HEK293T (cell line): Measurements from ENCODE around the gene PRKCA.

ENCODE experiments used
- ARNT ChIP-seq: fragments of 450-650 bp; IDR thresholded peaks from 2 replicates; pipeline ENCODE4 v1.6.1; 2017; ENCODE audit warnings: mild to moderate bottlenecking
- BHLHE40 ChIP-seq: fragments of 450-650 bp; IDR thresholded peaks from 2 replicates; pipeline ENCODE4 v1.6.1; 2016; ENCODE audit warnings: mild to moderate bottlenecking, moderate library complexity, borderline replicate concordance
- CTBP1 ChIP-seq: fragments of 450-650 bp; IDR thresholded peaks from 2 replicates; pipeline ENCODE4 v1.6.1; 2016; ENCODE audit warnings: borderline replicate concordance
- ELF4 ChIP-seq: fragments of 450-650 bp; IDR thresholded peaks from 2 replicates; pipeline ENCODE4 v1.6.1; 2017; ENCODE audit warnings: antibody characterized with exemption
- FOXK2 ChIP-seq: fragments of 450-650 bp; IDR thresholded peaks from 2 replicates; pipeline ENCODE4 v1.6.1; 2016; ENCODE audit warnings: mild to moderate bottlenecking
- FOXM1 ChIP-seq: fragments of 450-650 bp; IDR thresholded peaks from 2 replicates; pipeline ENCODE4 v1.6.1; 2017; ENCODE audit warnings: mild to moderate bottlenecking, borderline replicate concordance
- HDGF ChIP-seq: fragments of 450-650 bp; IDR thresholded peaks from 2 replicates; pipeline ENCODE4 v1.6.1; 2017; ENCODE audit warnings: antibody characterized with exemption, borderline replicate concordance
- L3MBTL2 ChIP-seq: fragments of 450-650 bp; conservative IDR thresholded peaks from 2 replicates; pipeline ENCODE4 v1.6.1; 2016; ENCODE audit warnings: mild to moderate bottlenecking
- LEF1 ChIP-seq: fragments of 450-650 bp; IDR thresholded peaks from 2 replicates; pipeline ENCODE4 v1.6.1; 2017; ENCODE audit warnings: mild to moderate bottlenecking, borderline replicate concordance
- SP1 ChIP-seq: fragments of 450-650 bp; IDR thresholded peaks from 2 replicates; pipeline ENCODE4 v1.6.1; 2017
- SUZ12 ChIP-seq: fragments of 450-650 bp; IDR thresholded peaks from 2 replicates; pipeline ENCODE4 v1.6.1; 2016; ENCODE audit warnings: mild to moderate bottlenecking
- TARDBP ChIP-seq: fragments of 450-650 bp; IDR thresholded peaks from 2 replicates; pipeline ENCODE4 v1.6.1; 2016

DNA sequence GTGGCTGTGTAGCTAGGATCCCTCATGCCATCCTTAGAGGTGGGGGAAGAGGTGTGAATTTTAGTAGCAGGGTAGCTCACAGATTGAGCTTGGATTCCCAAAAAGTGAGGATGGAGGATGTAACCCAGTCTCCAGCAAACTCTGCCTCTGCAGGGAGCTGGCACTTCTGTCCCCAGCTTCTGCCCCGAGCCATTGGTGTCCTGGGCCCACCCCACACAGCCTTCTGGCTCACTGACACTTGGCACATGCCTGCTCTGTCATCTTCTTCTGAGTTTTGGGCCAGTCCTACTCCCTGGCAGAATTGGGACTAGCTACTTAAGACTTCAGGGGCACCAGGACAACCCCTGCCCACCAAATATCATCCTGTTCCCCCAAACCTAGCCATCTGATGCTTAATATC lies 534.8 kb downstream of the PRKCA start:
- TF ChIP-seq SUZ12 (no peak), LEF1 (no peak), BHLHE40 (no peak), TARDBP (no peak), CTBP1 (no peak), ELF4 (no peak), HDGF (no peak), FOXK2 (no peak), FOXM1 (no peak), SP1 (no peak), L3MBTL2 (no peak), ARNT (no peak)
